GM18951 (cell line): ENCODE measurements around the gene ARHGAP28.

Experiments used
- POLR2A ChIP-seq: IDR thresholded peaks from 4 replicates; pipeline ENCODE4 v1.6.1; 2011; ENCODE audit warnings: mild to moderate bottlenecking; ENCODE audit not compliant: insufficient read length, insufficient read depth; ENCODE audit errors: extremely low read depth
- in situ Hi-C: fragments of 300-500 bp; cut with MboI; formaldehyde crosslinking; loops from one replicate; pipeline ENCODE4 v1.12.0; 2022; ENCODE audit warnings: low sequenced_read_pairs, mixed read lengths, inconsistent platforms; ENCODE audit not compliant: unreplicated experiment

ARHGAP28 gene, protein sequence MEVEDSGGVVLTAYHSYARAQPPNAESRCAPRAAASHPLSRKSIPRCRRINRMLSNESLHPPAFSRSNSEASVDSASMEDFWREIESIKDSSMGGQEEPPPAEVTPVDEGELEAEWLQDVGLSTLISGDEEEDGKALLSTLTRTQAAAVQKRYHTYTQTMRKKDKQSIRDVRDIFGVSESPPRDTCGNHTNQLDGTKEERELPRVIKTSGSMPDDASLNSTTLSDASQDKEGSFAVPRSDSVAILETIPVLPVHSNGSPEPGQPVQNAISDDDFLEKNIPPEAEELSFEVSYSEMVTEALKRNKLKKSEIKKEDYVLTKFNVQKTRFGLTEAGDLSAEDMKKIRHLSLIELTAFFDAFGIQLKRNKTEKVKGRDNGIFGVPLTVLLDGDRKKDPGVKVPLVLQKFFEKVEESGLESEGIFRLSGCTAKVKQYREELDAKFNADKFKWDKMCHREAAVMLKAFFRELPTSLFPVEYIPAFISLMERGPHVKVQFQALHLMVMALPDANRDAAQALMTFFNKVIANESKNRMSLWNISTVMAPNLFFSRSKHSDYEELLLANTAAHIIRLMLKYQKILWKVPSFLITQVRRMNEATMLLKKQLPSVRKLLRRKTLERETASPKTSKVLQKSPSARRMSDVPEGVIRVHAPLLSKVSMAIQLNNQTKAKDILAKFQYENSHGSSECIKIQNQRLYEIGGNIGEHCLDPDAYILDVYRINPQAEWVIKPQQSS

DNA sequence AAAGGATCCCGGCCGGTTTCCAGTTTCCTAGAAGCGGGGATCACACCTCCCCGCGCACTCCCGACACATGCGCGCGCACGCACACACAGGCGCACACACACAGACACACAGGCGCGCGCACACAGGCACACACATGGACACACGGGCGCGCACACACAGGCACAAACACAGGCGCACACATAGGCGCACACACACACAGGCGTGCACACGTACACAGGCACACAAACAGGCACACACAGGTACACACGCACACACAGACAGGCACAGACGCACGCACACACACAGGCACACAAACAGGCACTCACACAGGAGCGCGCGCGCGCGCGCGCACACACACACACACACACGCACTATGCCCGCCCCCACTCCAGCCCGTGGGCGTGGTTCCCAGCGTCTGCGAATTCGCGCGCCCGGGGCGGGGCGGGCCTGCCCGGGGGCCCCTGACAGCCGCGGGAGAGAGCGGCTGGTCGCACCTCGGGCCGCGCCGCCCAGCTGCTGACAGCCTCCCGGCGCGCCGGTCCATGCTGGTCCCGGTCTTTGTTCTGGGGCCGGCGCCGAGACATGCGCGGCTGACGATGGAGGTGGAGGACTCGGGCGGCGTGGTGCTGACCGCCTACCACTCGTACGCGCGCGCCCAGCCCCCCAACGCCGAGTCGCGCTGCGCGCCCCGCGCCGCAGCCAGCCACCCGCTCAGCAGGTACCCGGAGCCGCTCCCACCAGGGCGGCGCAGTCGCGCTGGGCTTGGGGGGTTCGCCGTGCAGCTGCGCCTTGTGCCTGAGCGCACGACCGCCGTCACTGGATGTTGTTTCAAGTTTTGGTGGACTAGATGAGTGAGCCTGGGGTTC, at the start of gene ARHGAP28:
Gene ARHGAP28, plus strand, starts transcription at position 470 of the 845 bp plus-strand sequence. Its CDS starts 106 bp downstream, at position 576.
- TF ChIP-seq POLR2A = no peak
- in situ Hi-C loops = no loop called here

DNA sequence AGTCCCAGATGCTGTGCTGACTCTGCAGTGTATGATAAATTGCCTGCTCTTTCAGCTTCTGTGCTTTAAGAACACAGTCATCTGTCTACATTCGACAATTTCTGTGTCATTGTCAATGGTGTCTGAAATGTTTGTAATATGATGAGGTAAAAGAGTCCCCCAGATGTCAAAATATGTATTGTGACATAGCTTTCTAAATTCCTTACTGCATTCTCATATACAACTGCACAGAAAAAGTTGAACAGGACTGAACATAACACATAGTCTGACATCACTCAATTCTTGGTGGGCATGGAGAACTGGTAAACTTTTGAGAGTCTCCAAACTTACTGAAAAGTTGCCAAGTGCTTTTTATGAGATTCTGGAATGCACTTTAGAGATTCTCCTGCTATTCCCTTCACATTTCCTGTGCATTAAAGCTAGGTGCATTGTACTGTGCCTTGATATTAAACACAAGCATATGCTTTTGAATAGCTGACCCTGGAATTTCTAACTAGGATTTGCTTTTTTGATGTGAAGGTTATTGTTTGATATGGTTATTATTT, 48.1 kb upstream of the ARHGAP28 start:
- no peak for TF ChIP-seq POLR2A
- in situ Hi-C loops = no loop called here

DNA sequence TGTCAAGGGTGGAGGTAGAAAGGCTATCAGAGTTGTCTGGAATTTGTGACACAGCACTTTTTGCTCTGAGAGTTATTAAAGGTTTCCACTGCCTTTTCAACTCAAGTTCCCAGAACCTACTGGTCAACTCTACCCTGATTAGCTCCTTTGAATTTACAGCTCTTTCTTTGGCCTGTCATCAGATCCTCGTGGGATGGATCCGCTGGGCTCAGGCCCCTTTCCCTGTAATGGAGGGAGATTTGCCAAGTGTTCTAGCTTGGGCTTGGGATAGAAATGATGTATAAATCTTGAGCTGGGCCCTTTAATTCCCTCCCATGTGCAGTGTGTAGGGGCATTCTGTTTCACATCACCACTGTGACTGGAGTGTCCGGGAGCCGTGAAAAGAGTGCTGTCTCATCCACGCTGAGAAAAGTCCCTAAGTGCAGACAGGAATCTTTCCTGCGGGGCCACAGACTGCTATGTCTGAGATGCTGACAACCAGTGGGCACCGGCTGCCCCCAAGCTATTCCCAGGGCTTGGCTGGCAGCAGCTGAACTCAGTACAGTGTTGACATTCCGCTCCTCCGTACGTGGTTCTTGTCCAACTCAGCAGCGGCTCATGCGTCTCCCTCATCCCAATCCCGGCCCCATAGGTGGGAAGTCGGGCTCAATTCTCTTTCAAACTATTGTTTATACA, 46.9 kb upstream of the ARHGAP28 start:
- TF ChIP-seq POLR2A = no peak
- in situ Hi-C loops = no loop called here

DNA sequence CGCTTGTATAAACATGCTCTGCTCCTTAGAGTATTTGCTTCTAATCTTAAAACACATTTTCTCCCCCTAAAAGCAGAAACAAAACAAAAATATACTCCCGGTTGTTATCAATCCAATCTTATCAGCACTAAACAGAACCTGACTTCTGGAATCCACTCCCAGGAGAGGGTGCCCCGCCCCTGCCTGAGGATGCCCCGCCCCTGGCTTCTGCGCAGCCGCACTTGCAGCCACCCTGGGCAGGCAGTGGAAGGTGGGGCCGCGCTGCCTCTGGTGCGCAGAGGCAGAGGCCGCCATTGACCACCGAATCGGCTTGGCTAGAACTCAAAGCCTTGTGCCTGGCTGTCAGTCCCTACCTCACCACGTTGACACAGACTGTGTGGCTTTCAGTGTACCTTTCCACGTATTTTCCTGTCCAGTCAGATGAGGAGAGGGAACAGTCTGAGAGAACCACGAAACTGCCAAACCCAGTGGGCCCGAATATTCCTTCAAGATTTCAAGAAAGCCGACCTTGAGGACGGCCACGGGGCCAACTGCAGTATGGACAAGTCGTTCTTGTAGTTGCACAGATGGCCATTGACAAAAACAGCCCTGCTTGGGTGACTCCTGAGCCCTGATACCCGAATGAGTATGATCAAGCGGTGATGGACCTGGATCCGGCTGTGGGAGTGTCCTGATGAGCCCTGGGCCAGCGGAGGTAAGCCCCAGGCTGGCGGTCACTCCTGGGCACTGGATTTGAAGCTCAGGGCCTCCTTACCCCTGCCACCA, 46.2 kb upstream of the ARHGAP28 start:
- no peak for TF ChIP-seq POLR2A

DNA sequence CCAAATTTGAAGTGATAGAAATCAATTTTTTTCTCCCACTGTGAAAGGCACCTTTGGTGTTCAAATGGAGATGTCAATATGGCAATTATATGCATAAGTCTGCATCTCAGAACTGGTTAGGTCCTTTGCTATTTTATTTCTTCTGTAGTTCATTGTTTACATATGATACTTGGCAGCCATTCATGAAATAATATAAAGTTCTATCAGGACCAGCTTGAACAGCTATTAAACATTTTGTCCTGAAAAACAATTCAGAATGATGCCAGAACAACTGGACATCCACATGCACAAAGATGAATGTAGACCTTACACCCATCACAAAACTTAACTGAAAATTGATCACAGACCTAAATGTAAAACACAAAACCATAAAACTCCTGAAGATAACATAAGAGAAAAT, 41.8 kb upstream of the ARHGAP28 start:
- in situ Hi-C loops = no loop called here
- no peak for TF ChIP-seq POLR2A

More for the DNA sequence above, 46.2 kb upstream of the ARHGAP28 start:
- in situ Hi-C loops = no loop called here

DNA sequence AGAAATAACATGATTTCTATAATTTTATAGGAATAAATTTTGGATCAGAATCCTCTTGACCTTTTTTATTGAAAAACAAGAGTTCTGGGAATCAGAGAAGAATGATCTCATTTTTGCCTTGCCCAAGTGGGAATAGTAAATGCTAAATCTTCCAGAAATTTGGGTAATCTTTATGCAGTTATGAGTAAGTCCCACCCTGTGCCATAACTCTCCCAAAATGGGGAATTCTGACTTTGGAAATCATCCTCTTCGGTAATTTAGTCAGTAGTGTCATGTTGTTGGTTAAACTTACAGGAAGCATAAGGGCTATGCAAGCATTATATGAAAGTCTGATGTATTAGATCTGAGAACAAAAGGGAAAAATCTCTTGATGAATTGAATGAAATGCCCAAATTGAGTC, 20.6 kb upstream of the ARHGAP28 start:
- TF ChIP-seq POLR2A = no peak
- in situ Hi-C loops = no loop called here

DNA sequence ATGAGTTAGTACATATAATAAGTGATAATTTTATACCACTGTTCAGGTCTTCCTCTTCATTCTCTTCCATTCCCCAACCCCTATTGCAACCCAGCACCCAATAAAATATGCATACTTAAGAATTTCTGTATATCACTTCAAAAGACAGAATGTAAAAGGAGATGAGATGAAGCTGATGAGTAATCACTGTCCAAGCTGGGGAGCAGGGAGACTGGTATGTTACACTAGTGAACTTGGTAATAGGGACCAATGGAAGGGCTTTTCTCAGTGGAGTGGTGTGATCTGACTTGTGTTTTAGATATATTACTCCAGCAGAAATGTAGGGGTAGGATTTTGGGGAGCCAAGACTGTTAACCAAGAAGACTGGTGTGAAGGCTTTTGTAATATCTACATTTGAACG, 18.0 kb upstream of the ARHGAP28 start:
- TF ChIP-seq POLR2A = no peak
- in situ Hi-C loops = no loop called here

DNA sequence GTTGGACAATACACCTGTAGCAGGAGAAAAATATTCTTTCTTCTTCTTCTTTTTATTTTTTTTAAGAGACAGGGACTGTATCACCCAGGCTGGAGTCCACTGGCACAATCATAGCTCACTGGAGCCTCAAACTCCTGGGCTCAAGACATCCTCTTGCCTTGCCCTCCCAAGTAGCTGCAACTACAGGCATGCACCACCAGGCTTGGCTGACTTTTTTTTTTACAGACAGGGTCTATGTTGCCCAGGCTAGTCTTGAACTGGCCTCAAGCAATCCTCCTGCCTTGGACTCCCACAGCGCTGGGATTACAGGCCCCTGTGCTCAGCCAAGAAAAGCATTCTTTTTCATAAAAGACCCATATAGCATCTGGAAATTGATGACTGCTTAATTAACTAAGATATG, 17.1 kb upstream of the ARHGAP28 start:
- in situ Hi-C loops = no loop called here

DNA sequence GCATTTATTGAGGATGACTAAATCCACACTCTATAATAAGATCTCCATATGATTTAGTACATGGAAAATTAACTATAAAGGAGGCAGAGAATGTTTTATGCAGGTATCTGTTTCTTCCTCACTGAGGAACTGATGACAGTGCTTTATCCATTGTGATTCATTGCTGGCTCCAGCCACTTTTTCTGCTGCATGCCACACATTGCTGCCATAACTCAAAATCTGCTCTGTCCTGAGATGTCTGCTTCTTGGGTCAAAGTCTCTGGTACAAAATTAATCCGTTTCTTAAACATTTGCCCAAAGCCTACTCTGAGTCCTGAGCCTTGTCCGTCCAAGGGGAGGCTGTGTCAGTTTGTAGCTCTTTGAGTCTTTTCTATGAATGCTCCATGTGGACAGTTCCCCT, 15.5 kb upstream of the ARHGAP28 start:
- no peak for TF ChIP-seq POLR2A
- in situ Hi-C loops = no loop called here

More for the DNA sequence above, 17.1 kb upstream of the ARHGAP28 start:
- TF ChIP-seq POLR2A = no peak

DNA sequence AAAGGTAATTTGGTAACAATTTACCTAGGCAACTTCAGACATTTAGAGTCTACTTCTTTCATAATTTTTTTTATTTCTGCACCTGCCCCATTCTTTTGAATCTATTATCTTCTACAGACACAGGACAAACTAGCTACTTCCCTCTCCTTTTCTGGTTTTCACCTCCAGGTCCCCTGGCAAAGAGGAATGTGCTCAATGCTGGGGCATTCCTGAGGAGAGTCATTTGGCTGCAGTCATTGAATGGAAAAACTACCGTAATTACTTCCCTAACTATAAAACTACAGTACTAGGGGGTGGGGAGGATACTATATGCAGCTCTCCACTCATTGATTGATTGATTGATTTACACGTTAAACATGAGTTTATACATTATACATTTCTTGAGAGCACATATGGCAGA, 11.2 kb upstream of the ARHGAP28 start:
- in situ Hi-C loops = no loop called here
- TF ChIP-seq POLR2A = no peak

DNA sequence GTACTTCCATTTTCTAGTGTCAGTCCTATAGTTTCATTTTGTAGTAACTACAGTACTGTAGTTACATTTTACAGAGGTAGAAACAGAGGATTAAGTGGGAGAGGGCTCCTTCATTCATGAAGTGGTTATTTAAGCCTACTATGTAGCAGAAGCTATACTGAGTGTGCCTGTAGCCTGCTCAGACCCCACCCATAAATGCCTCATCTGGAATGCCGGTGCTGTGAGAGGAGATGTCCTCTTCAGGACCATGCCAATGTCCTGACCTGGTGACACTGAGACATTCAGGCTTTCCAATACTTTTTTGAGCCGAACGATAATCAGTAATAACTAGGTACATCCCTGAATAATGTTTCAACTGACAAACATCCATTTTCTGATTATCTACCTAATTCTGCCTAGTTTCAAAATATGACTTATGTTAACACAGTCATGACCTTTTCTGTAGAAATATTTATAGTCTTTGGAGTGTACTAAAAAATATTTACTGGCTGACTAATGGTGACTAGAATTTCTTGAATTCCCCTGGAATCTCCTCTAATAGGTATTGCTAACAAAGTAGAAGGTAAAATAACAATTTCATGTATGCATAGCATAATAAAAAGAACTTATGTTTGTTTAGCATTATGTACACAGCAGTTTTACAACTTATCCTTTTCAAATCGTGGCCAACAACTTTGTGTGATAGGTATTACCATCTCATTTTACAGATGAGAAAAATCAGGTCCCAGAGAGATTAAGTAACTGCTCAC, 10.2 kb upstream of the ARHGAP28 start:
- no peak for TF ChIP-seq POLR2A
- in situ Hi-C loops = no loop called here
